ENCODE measurements around the gene DRG2.
A peak's percentile ranks its signal among the peaks of the same experiment; 100 is the strongest.

The DRG2 gene

DNA sequence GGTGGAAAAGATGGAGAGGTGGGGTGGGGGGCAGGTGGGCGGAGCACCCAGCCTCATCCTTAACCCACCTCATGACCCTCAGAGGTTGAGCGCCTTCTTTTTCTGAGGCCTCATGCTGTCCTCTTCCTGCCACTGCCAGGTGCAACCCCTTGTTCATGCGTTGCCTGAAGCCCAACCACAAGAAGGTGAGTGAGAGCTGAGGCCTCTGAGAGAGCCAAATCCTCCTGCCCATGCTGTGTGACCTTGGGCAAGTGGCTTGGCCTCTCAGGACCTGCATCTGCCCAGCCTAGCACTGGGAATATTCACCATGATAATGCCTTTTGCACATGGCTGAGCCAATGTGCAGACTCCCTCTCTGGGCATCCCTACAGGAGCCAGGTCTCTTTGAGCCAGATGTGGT lies 52.9 kb downstream of the DRG2 start:
- H3K14ac ChIP-seq (ENCODE audit: low read length) = no peak overlapping the region
- H3K79me1 ChIP-seq (ENCODE audit: low read depth, low read length) = no peaks in the 10 kb centered on the region
- no peak overlapping the region for H3K4ac ChIP-seq (ENCODE audit: low read length)
- H3K23ac ChIP-seq (ENCODE audit: low read depth, low read length, poor library complexity) = no peak overlapping the region
- H2BK5ac ChIP-seq (ENCODE audit: low read length) = peak overlapping the region; percentile 56
- no peak overlapping the region for H2BK12ac ChIP-seq (ENCODE audit: low read length)
- no peak overlapping the region for H3K4me2 ChIP-seq (ENCODE audit: insufficient read depth, low read length, poor library complexity, severe bottlenecking)
- peak overlapping the region; percentile 19 for H2BK15ac ChIP-seq (ENCODE audit: low read length)
- H2BK120ac ChIP-seq (ENCODE audit: low read depth, low read length) = no peak overlapping the region
- no peak overlapping the region for H4K91ac ChIP-seq (ENCODE audit: low read depth, low read length, poor library complexity)
- DNase-seq (ENCODE audit: low spot score) = no peak
- peaks cover 0 to 2% of the 10 kb centered on the region in 2 donors for H3K4me1 ChIP-seq (ENCODE audit: control insufficient read depth in 2 of 2, insufficient read depth in 1 of 2, low read depth in 1 of 2, low read length in 2 of 2)
- no peak overlapping the region for H3K27ac ChIP-seq (replicated peaks; ENCODE audit: low read length)
- H3K9me3 ChIP-seq (replicated peaks in 1 of 2; ENCODE audit: control insufficient read depth in 2 of 2, insufficient read depth in 1 of 2, low read depth in 1 of 2, low read length in 2 of 2) = no peaks in the 10 kb centered on the region
- no peak overlapping the region for H2AFZ ChIP-seq (ENCODE audit: low read length)
- peaks cover 0 to 10% (median 0%) of the 10 kb centered on the region in 3 experiments for H3K27me3 ChIP-seq (ENCODE audit: control insufficient read depth in 3 of 3, insufficient read depth in 3 of 3, low read depth in 1 of 3, low read length in 3 of 3)
- H3K9ac ChIP-seq (ENCODE audit: low read depth, low read length, poor library complexity) = no peak overlapping the region
- no CpG with 5 or more reads among the region's 3 CpGs for WGBS, 2 donors (ENCODE audit: extremely low coverage in 2 of 2, insufficient read length in 2 of 2, insufficient replicate concordance in 1 of 2)
- peak overlapping the region; percentile 10 for H2AK5ac ChIP-seq (ENCODE audit: low read depth, low read length)
- H3K4me3 ChIP-seq (ENCODE audit: low read length in 2 of 2) = no peak overlapping the region
- H3K18ac ChIP-seq (ENCODE audit: low read length) = peak overlapping the region; percentile 22
- no peak overlapping the region for H4K8ac ChIP-seq (ENCODE audit: low read depth, low read length)
- no peaks in the 10 kb centered on the region for H3K36me3 ChIP-seq (replicated peaks in 1 of 2; ENCODE audit: control insufficient read depth in 2 of 2, insufficient read depth in 2 of 2, low read length in 2 of 2)

DNA sequence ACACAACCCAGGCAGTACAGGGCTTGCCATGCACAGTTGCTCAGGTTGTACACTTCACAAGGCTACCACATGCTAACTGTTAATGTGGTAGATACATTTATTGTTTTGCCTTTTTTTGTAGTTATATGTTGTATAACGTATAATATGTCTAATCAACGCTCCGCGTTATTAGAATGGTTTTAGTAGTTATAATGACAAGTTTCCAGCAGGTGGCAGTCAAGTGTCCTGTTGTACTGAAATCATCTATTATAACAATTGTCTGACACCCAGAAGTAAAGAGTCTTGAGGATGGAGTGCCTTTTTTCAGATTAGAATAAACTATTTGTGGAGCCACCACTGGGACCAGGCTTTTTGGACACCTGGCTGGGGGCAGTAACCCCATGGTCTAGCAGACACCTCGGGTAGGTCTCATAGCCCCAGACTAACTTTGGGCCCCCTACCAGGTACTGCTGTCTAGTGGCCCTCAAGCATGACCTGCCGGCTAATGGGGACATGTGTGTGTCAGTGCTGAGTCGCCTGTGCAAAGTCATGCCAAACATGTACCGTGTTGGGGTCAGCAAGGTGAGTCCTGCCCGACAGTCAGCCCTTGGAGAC lies 53.6 kb downstream of the DRG2 start:
- Histone ChIP-seq H3K79me1 (ENCODE audit: low read depth, low read length) (no peaks in the 10 kb centered on the region), H2AFZ (ENCODE audit: low read length) (no peak overlapping the region), H3K27ac (replicated peaks; ENCODE audit: low read length) (no peak overlapping the region), H3K4me2 (ENCODE audit: insufficient read depth, low read length, poor library complexity, severe bottlenecking) (no peak overlapping the region), H2BK120ac (ENCODE audit: low read depth, low read length) (no peak overlapping the region), H3K18ac (ENCODE audit: low read length) (no peak overlapping the region), H2BK5ac (ENCODE audit: low read length) (no peak overlapping the region), H3K9ac (ENCODE audit: low read depth, low read length, poor library complexity) (no peak overlapping the region), H2BK15ac (ENCODE audit: low read length) (no peak overlapping the region), H3K9me3 (replicated peaks in 1 of 2; ENCODE audit: control insufficient read depth in 2 of 2, insufficient read depth in 1 of 2, low read depth in 1 of 2, low read length in 2 of 2) (no peaks in the 10 kb centered on the region), H3K14ac (ENCODE audit: low read length) (no peak overlapping the region), H3K4ac (ENCODE audit: low read length) (no peak overlapping the region), H3K36me3 (replicated peaks in 1 of 2; ENCODE audit: control insufficient read depth in 2 of 2, insufficient read depth in 2 of 2, low read length in 2 of 2) (no peaks in the 10 kb centered on the region), H3K23ac (ENCODE audit: low read depth, low read length, poor library complexity) (no peak overlapping the region), H2AK5ac (ENCODE audit: low read depth, low read length) (no peak overlapping the region), H4K91ac (ENCODE audit: low read depth, low read length, poor library complexity) (no peak overlapping the region), H3K4me1 (ENCODE audit: control insufficient read depth in 2 of 2, insufficient read depth in 1 of 2, low read depth in 1 of 2, low read length in 2 of 2) (peaks cover 0 to 2% of the 10 kb centered on the region in 2 donors), H3K4me3 (ENCODE audit: low read length in 2 of 2) (no peak overlapping the region), H2BK12ac (ENCODE audit: low read length) (no peak overlapping the region), H4K8ac (ENCODE audit: low read depth, low read length) (no peak overlapping the region), H3K27me3 (ENCODE audit: control insufficient read depth in 3 of 3, insufficient read depth in 3 of 3, low read depth in 1 of 3, low read length in 3 of 3) (peaks cover 0 to 6% (median 0%) of the 10 kb centered on the region in 3 experiments)
- WGBS, 2 donors (ENCODE audit: extremely low coverage in 2 of 2, insufficient read length in 2 of 2, insufficient replicate concordance in 1 of 2) = no CpG with 5 or more reads among the region's 9 CpGs
- peak; percentile 47 for DNase-seq (ENCODE audit: low spot score)

DNA sequence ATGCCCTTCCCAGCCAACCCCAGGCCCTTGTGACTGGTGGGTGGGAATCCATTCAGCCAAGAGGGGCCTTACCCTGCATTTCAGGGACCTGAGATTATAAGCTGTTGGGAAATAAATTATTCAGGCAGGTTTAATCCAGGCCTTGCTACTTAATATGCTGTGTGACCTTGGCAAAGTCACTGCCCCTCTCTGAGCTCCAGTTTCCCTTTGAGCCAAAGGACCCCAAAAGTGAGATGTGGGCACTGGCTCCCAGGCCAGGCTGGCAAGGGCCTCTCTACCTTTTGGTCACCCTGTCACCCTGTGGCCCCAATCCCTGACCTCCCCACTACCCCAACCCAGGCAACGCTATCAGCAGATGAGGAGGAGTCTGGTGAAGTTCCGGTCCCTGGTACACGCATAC lies 54.7 kb downstream of the DRG2 start:
- no peak overlapping the region for H3K4me3 ChIP-seq (ENCODE audit: low read length in 2 of 2)
- H3K36me3 ChIP-seq (replicated peaks in 1 of 2; ENCODE audit: control insufficient read depth in 2 of 2, insufficient read depth in 2 of 2, low read length in 2 of 2) = no peaks in the 10 kb centered on the region
- no peak overlapping the region for H3K23ac ChIP-seq (ENCODE audit: low read depth, low read length, poor library complexity)
- DNase-seq (ENCODE audit: low spot score) = no peak
- H3K18ac ChIP-seq (ENCODE audit: low read length) = peak overlapping the region; percentile 28
- H2BK12ac ChIP-seq (ENCODE audit: low read length) = no peak overlapping the region
- H4K8ac ChIP-seq (ENCODE audit: low read depth, low read length) = no peak overlapping the region
- peak overlapping the region; percentile 60 for H3K14ac ChIP-seq (ENCODE audit: low read length)
- peaks cover 0 to 2% of the 10 kb centered on the region in 2 donors for H3K4me1 ChIP-seq (ENCODE audit: control insufficient read depth in 2 of 2, insufficient read depth in 1 of 2, low read depth in 1 of 2, low read length in 2 of 2)
- H3K9me3 ChIP-seq (replicated peaks in 1 of 2; ENCODE audit: control insufficient read depth in 2 of 2, insufficient read depth in 1 of 2, low read depth in 1 of 2, low read length in 2 of 2) = no peaks in the 10 kb centered on the region
- no peak overlapping the region for H3K4me2 ChIP-seq (ENCODE audit: insufficient read depth, low read length, poor library complexity, severe bottlenecking)
- H3K4ac ChIP-seq (ENCODE audit: low read length) = no peak overlapping the region
- H2BK5ac ChIP-seq (ENCODE audit: low read length) = no peak overlapping the region
- no peak overlapping the region for H4K91ac ChIP-seq (ENCODE audit: low read depth, low read length, poor library complexity)
- no peak overlapping the region for H3K9ac ChIP-seq (ENCODE audit: low read depth, low read length, poor library complexity)
- H2AFZ ChIP-seq (ENCODE audit: low read length) = no peak overlapping the region
- H2BK15ac ChIP-seq (ENCODE audit: low read length) = no peak overlapping the region
- H3K79me1 ChIP-seq (ENCODE audit: low read depth, low read length) = no peaks in the 10 kb centered on the region
- peak overlapping the region; percentile 39 for H2BK120ac ChIP-seq (ENCODE audit: low read depth, low read length)
- H3K27ac ChIP-seq (replicated peaks; ENCODE audit: low read length) = no peak overlapping the region
- H3K27me3 ChIP-seq (ENCODE audit: control insufficient read depth in 3 of 3, insufficient read depth in 3 of 3, low read depth in 1 of 3, low read length in 3 of 3) = no peaks in the 10 kb centered on the region
- peak overlapping the region; percentile 56 for H2AK5ac ChIP-seq (ENCODE audit: low read depth, low read length)
- WGBS, 2 donors (ENCODE audit: extremely low coverage in 2 of 2, insufficient read length in 2 of 2, insufficient replicate concordance in 1 of 2) = no CpG with 5 or more reads among the region's 3 CpGs

DNA sequence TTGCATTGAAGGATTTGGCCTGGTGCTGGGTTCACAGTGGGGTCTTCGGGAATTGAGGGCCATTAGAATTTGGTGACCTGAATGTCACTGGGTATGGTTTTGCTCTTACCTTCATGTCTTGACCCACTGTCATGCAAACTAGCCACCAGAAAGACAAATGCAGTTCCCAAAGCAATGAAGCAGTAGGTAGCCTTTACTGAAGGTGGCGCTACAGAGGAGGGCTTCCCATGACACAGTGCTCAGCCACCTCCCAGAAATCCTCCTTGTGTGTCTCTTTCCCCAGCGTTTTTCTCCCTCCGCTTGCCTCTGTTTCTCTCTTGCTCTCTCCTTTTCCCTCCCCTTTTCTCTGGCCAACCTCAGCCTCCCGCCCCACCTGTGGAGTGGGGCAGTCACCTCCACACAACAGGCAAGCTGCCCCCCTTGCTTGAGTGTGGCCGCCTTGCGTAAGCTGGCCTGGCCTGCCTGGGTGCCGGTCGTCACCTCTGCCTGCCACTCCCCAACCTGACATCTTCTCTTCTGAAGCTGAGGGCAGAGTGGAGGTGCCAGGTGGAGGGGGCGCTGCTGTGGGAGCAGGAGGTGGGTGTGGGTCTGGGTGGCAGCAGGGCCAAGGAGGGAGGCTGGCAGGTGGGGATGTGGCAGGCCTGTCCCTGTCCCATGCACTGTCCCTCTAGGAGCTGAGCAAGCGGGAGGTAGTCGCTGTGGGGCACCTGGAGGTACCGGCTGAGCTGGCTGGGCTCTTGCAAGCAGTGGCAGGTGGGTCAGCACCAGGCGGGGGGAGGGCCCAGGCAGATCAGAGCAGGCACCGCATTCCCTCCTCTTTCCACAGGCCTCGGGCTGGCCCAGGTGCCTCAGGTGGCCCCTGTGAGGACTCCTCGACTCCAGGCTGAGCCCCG lies 55.5 kb downstream of the DRG2 start:
- Histone ChIP-seq H4K8ac (ENCODE audit: low read depth, low read length) (no peak overlapping the region), H3K79me1 (ENCODE audit: low read depth, low read length) (no peaks in the 10 kb centered on the region), H3K18ac (ENCODE audit: low read length) (peak overlapping the region; percentile 81), H2AK5ac (ENCODE audit: low read depth, low read length) (peak overlapping the region; percentile 69), H2BK120ac (ENCODE audit: low read depth, low read length) (no peak overlapping the region), H3K23ac (ENCODE audit: low read depth, low read length, poor library complexity) (peak overlapping the region; percentile 81), H3K4me3 (ENCODE audit: low read length in 2 of 2) (no peak overlapping the region), H3K36me3 (replicated peaks in 1 of 2; ENCODE audit: control insufficient read depth in 2 of 2, insufficient read depth in 2 of 2, low read length in 2 of 2) (no peaks in the 10 kb centered on the region), H3K27ac (replicated peaks; ENCODE audit: low read length) (no peak overlapping the region), H2AFZ (ENCODE audit: low read length) (peak overlapping the region; percentile 84), H3K4me1 (ENCODE audit: control insufficient read depth in 2 of 2, insufficient read depth in 1 of 2, low read depth in 1 of 2, low read length in 2 of 2) (peaks cover 0 to 2% of the 10 kb centered on the region in 2 donors), H3K9me3 (replicated peaks in 1 of 2; ENCODE audit: control insufficient read depth in 2 of 2, insufficient read depth in 1 of 2, low read depth in 1 of 2, low read length in 2 of 2) (no peaks in the 10 kb centered on the region), H3K9ac (ENCODE audit: low read depth, low read length, poor library complexity) (peak overlapping the region; percentile 67), H2BK5ac (ENCODE audit: low read length) (peak overlapping the region; percentile 84), H2BK15ac (ENCODE audit: low read length) (peak overlapping the region; percentile 78), H3K4ac (ENCODE audit: low read length) (peak overlapping the region; percentile 67), H2BK12ac (ENCODE audit: low read length) (peak overlapping the region; percentile 76), H3K27me3 (ENCODE audit: control insufficient read depth in 3 of 3, insufficient read depth in 3 of 3, low read depth in 1 of 3, low read length in 3 of 3) (no peaks in the 10 kb centered on the region), H4K91ac (ENCODE audit: low read depth, low read length, poor library complexity) (no peak overlapping the region), H3K14ac (ENCODE audit: low read length) (no peak overlapping the region), H3K4me2 (ENCODE audit: insufficient read depth, low read length, poor library complexity, severe bottlenecking) (no peak overlapping the region)
- DNase-seq (ENCODE audit: low spot score) = peak; percentile 21
- no CpG with 5 or more reads among the region's 18 CpGs for WGBS, 2 donors (ENCODE audit: extremely low coverage in 2 of 2, insufficient read length in 2 of 2, insufficient replicate concordance in 1 of 2)

Data from neuronal stem cell (in vitro differentiated cells).